Caco-2 (cell line): Measurements from ENCODE around the gene IER3IP1. TPM values are rescaled to one million over a fixed set of nuclear protein-coding genes. Genes with fewer than 3 reads are reported as not detected.

ENCODE experiments used
- BruUV-seq: library from RNA; stranded (reverse); fragments of 400-500 nt; replicated peaks from 2 replicates; lab custom pipeline; 2021; lab: Mats Ljungman, UMichigan
- CTCF ChIA-PET: fragments of 300-600 bp; sonication (Branson Sonifier 250); formaldehyde crosslinking; loops from one replicate; lab custom pipeline; 2022; ENCODE audit warnings: antibody characterized with exemption; lab: Charles Lee
- POLR2A ChIA-PET: fragments of 300-600 bp; sonication (Branson Sonifier 250); formaldehyde crosslinking; loops from one replicate; lab custom pipeline; 2022; ENCODE audit warnings: antibody characterized with exemption; lab: Charles Lee
- DNase-seq, 2 experiments: peaks; one replicate each; pipeline versions ENCODE4 v3.0.0 to v3.0.0-alpha.2; 2020 to 2022
- H3K27me3 ChIP-seq: replicated peaks from 2 replicates; pipeline ENCODE4 v1.6.0; 2011; ENCODE audit warnings: low read length; ENCODE audit not compliant: control insufficient read depth, insufficient read depth
- H3K36me3 ChIP-seq: 2 replicates; pipeline ENCODE4 v1.5.1; 2011; ENCODE audit warnings: low read length; ENCODE audit not compliant: control insufficient read depth, insufficient read depth
- H3K4me1 ChIP-seq: fragments of 250-450 bp; sonication (Bioruptor Pico); 2 replicates; pipeline ENCODE4 v1.5.1; 2020; ENCODE audit warnings: mild to moderate bottlenecking
- H3K4me3 ChIP-seq: 2 replicates; pipeline ENCODE4 v1.5.1; 2011; ENCODE audit warnings: low read depth, mild to moderate bottlenecking, control low read depth, low read length
- H3K9me3 ChIP-seq: fragments of 250-450 bp; sonication (Bioruptor Pico); 2 replicates; pipeline ENCODE4 v1.5.1; 2020; ENCODE audit warnings: mild to moderate bottlenecking, moderate library complexity
- H3K27ac Mint-ChIP-seq: one replicate; pipeline ENCODE4 v1.8.0; 2022; ENCODE audit warnings: mixed read lengths; ENCODE audit not compliant: unreplicated experiment
- H3K27me3 Mint-ChIP-seq: one replicate; pipeline ENCODE4 v1.8.0; 2022; ENCODE audit warnings: mixed read lengths; ENCODE audit not compliant: insufficient read depth, unreplicated experiment
- H3K36me3 Mint-ChIP-seq: one replicate; pipeline ENCODE4 v1.8.0; 2022; ENCODE audit warnings: mild to moderate bottlenecking, mixed read lengths; ENCODE audit not compliant: insufficient read depth, unreplicated experiment
- H3K4me1 Mint-ChIP-seq: one replicate; pipeline ENCODE4 v1.8.0; 2022; ENCODE audit warnings: low read depth, mixed read lengths; ENCODE audit not compliant: unreplicated experiment
- H3K4me3 Mint-ChIP-seq: one replicate; pipeline ENCODE4 v1.8.0; 2022; ENCODE audit warnings: mild to moderate bottlenecking, moderate library complexity, mixed read lengths; ENCODE audit not compliant: unreplicated experiment
- H3K9me3 Mint-ChIP-seq: one replicate; pipeline ENCODE4 v1.8.0; 2022; ENCODE audit warnings: mixed read lengths; ENCODE audit not compliant: unreplicated experiment
- intact Hi-C: fragments of 100-400 bp; cut with micrococcal nuclease; formaldehyde crosslinking; loops from one replicate; pipeline ENCODE4 v1.10.0; 2022; ENCODE audit not compliant: unreplicated experiment
- total RNA-seq: library from RNA; stranded (reverse); gene quantifications from 2 replicates; pipeline ENCODE4 v1.2.3, GENCODE V29; 2022
- TF ChIP-seq, protein P1 (sequence below), 2 experiments: fragments of 200-600 bp in 1 of 2; IDR thresholded peaks; 1 replicate in 1 of 2; 2 replicates in 1 of 2; pipeline versions ENCODE4 v1.5.1 to v1.8.0; 2011 to 2022; ENCODE audit warnings: antibody characterized with exemption in 1 of 2, control low read depth in 1 of 2, inconsistent platforms in 1 of 2, low read depth in 1 of 2, low read length in 1 of 2, mild to moderate bottlenecking in 1 of 2, moderate library complexity in 1 of 2; ENCODE audit not compliant: insufficient read depth in 1 of 2, severe bottlenecking in 1 of 2, unreplicated experiment in 1 of 2

Gene IER3IP1
- total RNA-seq, 1 experiment from 2014 or later, result 5.9 TPM

GRCh38 chr18:47180765-47181164, 4.6 kb upstream of the IER3IP1 start:
- intact Hi-C loops, result no loop called here
- no peak overlapping the region for H3K27ac Mint-ChIP-seq

DNA sequence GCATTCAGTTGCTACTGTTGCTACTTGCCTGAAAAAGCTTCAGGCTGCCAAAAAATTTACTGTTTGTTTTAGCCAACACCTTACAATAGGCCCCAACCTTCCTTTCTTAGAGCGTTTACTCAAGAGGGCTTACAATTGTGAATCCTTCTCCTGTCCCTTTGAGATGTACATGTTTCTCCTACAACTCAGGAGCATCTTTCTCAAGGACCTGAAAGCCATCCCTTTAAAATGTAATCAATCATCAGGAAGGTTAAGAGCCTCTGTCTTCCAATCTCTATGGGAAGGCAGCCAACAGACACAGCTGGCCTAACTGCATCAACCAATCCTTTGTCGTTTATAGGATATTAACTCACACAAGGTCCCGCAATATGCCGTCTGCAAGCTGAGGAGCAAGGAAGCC, 3.4 kb upstream of the IER3IP1 start:
- H3K36me3 Mint-ChIP-seq, result no peaks in the 10 kb centered on the region
- Histone ChIP-seq H3K4me1 (no peaks in the 10 kb centered on the region), H3K9me3 (no peaks in the 10 kb centered on the region), H3K27me3 (no peaks in the 10 kb centered on the region), H3K4me3 (no peak overlapping the region), H3K36me3 (no peaks in the 10 kb centered on the region)
- no peaks in the 10 kb centered on the region for H3K4me1 Mint-ChIP-seq
- BruUV-seq, result no TSS peak
- H3K4me3 Mint-ChIP-seq, result no peak overlapping the region
- TF ChIP-seq, protein P1, sequence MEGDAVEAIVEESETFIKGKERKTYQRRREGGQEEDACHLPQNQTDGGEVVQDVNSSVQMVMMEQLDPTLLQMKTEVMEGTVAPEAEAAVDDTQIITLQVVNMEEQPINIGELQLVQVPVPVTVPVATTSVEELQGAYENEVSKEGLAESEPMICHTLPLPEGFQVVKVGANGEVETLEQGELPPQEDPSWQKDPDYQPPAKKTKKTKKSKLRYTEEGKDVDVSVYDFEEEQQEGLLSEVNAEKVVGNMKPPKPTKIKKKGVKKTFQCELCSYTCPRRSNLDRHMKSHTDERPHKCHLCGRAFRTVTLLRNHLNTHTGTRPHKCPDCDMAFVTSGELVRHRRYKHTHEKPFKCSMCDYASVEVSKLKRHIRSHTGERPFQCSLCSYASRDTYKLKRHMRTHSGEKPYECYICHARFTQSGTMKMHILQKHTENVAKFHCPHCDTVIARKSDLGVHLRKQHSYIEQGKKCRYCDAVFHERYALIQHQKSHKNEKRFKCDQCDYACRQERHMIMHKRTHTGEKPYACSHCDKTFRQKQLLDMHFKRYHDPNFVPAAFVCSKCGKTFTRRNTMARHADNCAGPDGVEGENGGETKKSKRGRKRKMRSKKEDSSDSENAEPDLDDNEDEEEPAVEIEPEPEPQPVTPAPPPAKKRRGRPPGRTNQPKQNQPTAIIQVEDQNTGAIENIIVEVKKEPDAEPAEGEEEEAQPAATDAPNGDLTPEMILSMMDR (IDR thresholded peaks at IDR 0.05; ENCODE audit: insufficient read depth in 1 of 2, low read depth in 1 of 2, low read length in 1 of 2, severe bottlenecking in 1 of 2, unreplicated experiment in 1 of 2), result no peak
- ChIA-PET POLR2A (no interaction called here), CTCF (no interaction called here)
- no peak for DNase-seq
- no peaks in the 10 kb centered on the region for H3K27me3 Mint-ChIP-seq
- intact Hi-C loops, result no loop called here
- H3K9me3 Mint-ChIP-seq, result no peaks in the 10 kb centered on the region
- H3K27ac Mint-ChIP-seq, result no peak overlapping the region

More at GRCh38 chr18:47180765-47181164, 4.6 kb upstream of the IER3IP1 start:
- Histone ChIP-seq H3K36me3 (no peaks in the 10 kb centered on the region), H3K4me3 (no peak overlapping the region), H3K4me1 (no peaks in the 10 kb centered on the region), H3K27me3 (no peaks in the 10 kb centered on the region), H3K9me3 (no peaks in the 10 kb centered on the region)
- Mint-ChIP-seq H3K9me3 (peaks cover 7% of the 10 kb centered on the region), H3K36me3 (no peaks in the 10 kb centered on the region), H3K27me3 (no peaks in the 10 kb centered on the region), H3K4me3 (no peak overlapping the region), H3K4me1 (no peaks in the 10 kb centered on the region)
- ChIA-PET CTCF (no interaction called here), POLR2A (no interaction called here)
- BruUV-seq, result no TSS peak
- no peak for DNase-seq
- TF ChIP-seq, protein P1 (IDR thresholded peaks at IDR 0.05; ENCODE audit: insufficient read depth in 1 of 2, low read depth in 1 of 2, low read length in 1 of 2, severe bottlenecking in 1 of 2, unreplicated experiment in 1 of 2), result no peak

GRCh38 chr18:47175283-47175897, 774 bp downstream of the IER3IP1 start:
- no peak overlapping the region for H3K27ac Mint-ChIP-seq
- intact Hi-C loops, result no loop called here
- no peaks in the 10 kb centered on the region for H3K36me3 ChIP-seq
- H3K4me3 Mint-ChIP-seq, result no peak overlapping the region
- POLR2A ChIA-PET, result no interaction called here
- no peaks in the 10 kb centered on the region for H3K4me1 ChIP-seq
- peak in 1 of 2 experiments; percentile 1 for DNase-seq
- no peaks in the 10 kb centered on the region for H3K4me1 Mint-ChIP-seq
- TF ChIP-seq, protein P1 (IDR thresholded peaks at IDR 0.05; ENCODE audit: insufficient read depth in 1 of 2, low read depth in 1 of 2, low read length in 1 of 2, severe bottlenecking in 1 of 2, unreplicated experiment in 1 of 2), result no peak
- BruUV-seq, result no TSS peak
- no peaks in the 10 kb centered on the region for H3K9me3 ChIP-seq
- CTCF ChIA-PET, result no interaction called here
- no peaks in the 10 kb centered on the region for H3K9me3 Mint-ChIP-seq
- H3K27me3 Mint-ChIP-seq, result no peaks in the 10 kb centered on the region
- no peaks in the 10 kb centered on the region for H3K27me3 ChIP-seq
- H3K36me3 Mint-ChIP-seq, result no peaks in the 10 kb centered on the region
- H3K4me3 ChIP-seq, result peak overlapping the region; percentile 68
